B cell (primary cell): ENCODE data around the gene NANS. TPM values are rescaled to one million over a fixed set of nuclear protein-coding genes. Genes with fewer than 3 reads are reported as not detected.
"Not testable (repeated sequence)": the region's sequence is repeated elsewhere in the genome, so short reads cannot be mapped to it uniquely, and the experiment has no call there.

Experiments
- ATAC-seq: fragments of 200-7000 bp; cut with Tn5 transposase; one replicate; pipeline ENCODE4 v1.10.0; 2021; ENCODE audit warnings: low read depth, mild to moderate bottlenecking, moderate number of reproducible peaks, moderate library complexity
- CTCF ChIA-PET: fragments of 350-600 bp; sonication (Branson Sonifier 250); formaldehyde crosslinking; loops from one replicate; lab custom pipeline; 2021; ENCODE audit warnings: antibody characterized with exemption, inconsistent platforms; lab: Charles Lee
- POLR2A ChIA-PET: fragments of 350-600 bp; sonication (Branson Sonifier 250); formaldehyde crosslinking; loops from one replicate; lab custom pipeline; 2021; ENCODE audit warnings: antibody characterized with exemption; lab: Charles Lee
- DNase-seq: peaks from one replicate; pipeline ENCODE4 v3.0.0; 2013
- H2AFZ ChIP-seq: 2 replicates; pipeline ENCODE4 v1.6.1; 2012; ENCODE audit warnings: mild to moderate bottlenecking, low read depth, low read length; ENCODE audit not compliant: insufficient read depth, poor library complexity, severe bottlenecking
- H3K27ac ChIP-seq, 2 donors: 1 replicate in 1 of 2; 2 replicates in 1 of 2; pipeline ENCODE4 v1.5.1; 2012 to 2013; ENCODE audit warnings: low read length in 2 of 2, mild to moderate bottlenecking in 2 of 2, moderate library complexity in 1 of 2
- H3K27me3 ChIP-seq, 4 experiments: fragments of 200-600 bp in 1 of 4; sonication (generic) in 1 of 4; replicated peaks in 1 of 4; 1 replicate in 2 of 4; 2 replicates in 2 of 4; pipeline versions ENCODE4 v1.6.1 to v1.7.0; 2013 to 2016; ENCODE audit warnings: low read length in 3 of 4, mild to moderate bottlenecking in 2 of 4, mixed read lengths in 1 of 4, moderate library complexity in 1 of 4; ENCODE audit not compliant: insufficient read depth in 4 of 4, control insufficient read depth in 3 of 4; ENCODE audit errors: control extremely low read depth in 1 of 4
- H3K36me3 ChIP-seq, 2 experiments: replicated peaks in 1 of 2; 1 replicate in 1 of 2; 2 replicates in 1 of 2; pipeline versions ENCODE4 v1.6.1 to v1.7.1; 2013; ENCODE audit warnings: low read length in 1 of 2; ENCODE audit not compliant: insufficient read depth in 2 of 2, control insufficient read depth in 1 of 2; ENCODE audit errors: control extremely low read depth in 1 of 2, extremely low read depth in 1 of 2
- H3K4me1 ChIP-seq, 2 donors: fragments of 200-600 bp in 1 of 2; sonication (generic) in 1 of 2; 1 replicate in 1 of 2; 2 replicates in 1 of 2; pipeline versions ENCODE4 v1.5.1 to v1.6.1; 2013 to 2017; ENCODE audit warnings: low read length in 2 of 2; ENCODE audit not compliant: control insufficient read depth in 2 of 2, insufficient read depth in 2 of 2
- H3K4me2 ChIP-seq: replicated peaks from 2 replicates; pipeline ENCODE3; 2012; ENCODE audit warnings: mild to moderate bottlenecking, low read depth, low read length; ENCODE audit not compliant: poor library complexity, severe bottlenecking
- H3K4me3 ChIP-seq, 5 experiments: fragments of 200-600 bp in 1 of 5; sonication (generic) in 1 of 5; 1 replicate in 3 of 5; 2 replicates in 2 of 5; pipeline versions ENCODE4 v1.5.1 to v1.7.0; 2011 to 2016; ENCODE audit warnings: low read length in 4 of 5, mild to moderate bottlenecking in 4 of 5, low read depth in 2 of 5, control low read depth in 1 of 5, moderate library complexity in 1 of 5; ENCODE audit not compliant: insufficient read depth in 1 of 5; ENCODE audit errors: control extremely low read depth in 1 of 5, extremely low read depth in 1 of 5
- H3K79me2 ChIP-seq: fragments of 200-600 bp; sonication (generic); one replicate; pipeline ENCODE4 v1.6.0; 2016; ENCODE audit warnings: low read length; ENCODE audit not compliant: control insufficient read depth, insufficient read depth
- H3K9ac ChIP-seq: fragments of 200-600 bp; sonication (generic); 2 replicates; pipeline ENCODE4 v1.6.1; 2017; ENCODE audit warnings: mild to moderate bottlenecking, low read length, moderate library complexity
- H3K9me3 ChIP-seq, 3 donors: one replicate each; pipeline versions ENCODE4 v1.6.1 to v1.7.1; 2013; ENCODE audit warnings: low read length in 2 of 3; ENCODE audit not compliant: control insufficient read depth in 2 of 3, insufficient read depth in 1 of 3; ENCODE audit errors: control extremely low read depth in 1 of 3
- H4K20me1 ChIP-seq: 2 replicates; pipeline ENCODE4 v1.6.0; 2012; ENCODE audit warnings: mild to moderate bottlenecking, low read length; ENCODE audit not compliant: insufficient read depth, control insufficient read depth, poor library complexity, severe bottlenecking
- H3K27ac Mint-ChIP-seq: one replicate; pipeline ENCODE4 v1.8.0; 2021; ENCODE audit warnings: mixed read lengths
- H3K27me3 Mint-ChIP-seq: one replicate; pipeline ENCODE4 v1.8.0; 2021; ENCODE audit warnings: mixed read lengths
- H3K4me1 Mint-ChIP-seq: one replicate; pipeline ENCODE4 v1.8.0; 2021; ENCODE audit warnings: mixed read lengths
- H3K4me3 Mint-ChIP-seq: one replicate; pipeline ENCODE4 v1.8.0; 2021; ENCODE audit warnings: mixed read lengths
- H3K9me3 Mint-ChIP-seq: one replicate; pipeline ENCODE4 v1.8.0; 2022; ENCODE audit warnings: mixed read lengths; ENCODE audit not compliant: insufficient read depth
- EZH2 ChIP-seq: IDR thresholded peaks from 2 replicates; pipeline ENCODE4 v1.6.1; 2012; ENCODE audit warnings: borderline replicate concordance, low read depth, mild to moderate bottlenecking, moderate library complexity, low read length; ENCODE audit not compliant: insufficient read depth, poor library complexity, severe bottlenecking
- WGBS: methylation state at CpG from one replicate; pipeline ENCODE4 v1.1.5; 2013; ENCODE audit warnings: missing lambda C conversion rate; ENCODE audit not compliant: insufficient coverage; 5-methylcytosine and 5-hydroxymethylcytosine counted together
- intact Hi-C: fragments of 100-400 bp; cut with micrococcal nuclease; formaldehyde crosslinking; loops from one replicate; pipeline ENCODE4 v1.10.0; 2022
- polyA plus RNA-seq: library from polyadenylated mRNA; depleted of rRNA; stranded (reverse); fragments of >200 nt; gene quantifications from 2 replicates; pipeline ENCODE4 v1.2.3, GENCODE V29; 2012
- total RNA-seq, 2 donors: library from RNA; stranded (reverse); fragments of 120-200 nt in 1 of 2; gene quantifications; 1 replicate in 1 of 2; 2 replicates in 1 of 2; pipeline versions ENCODE4 v1.2.3 to v1.2.4, GENCODE V29; 2013 to 2022
- TF ChIP-seq, protein P1 (sequence below): fragments of 200-600 bp; IDR thresholded peaks from one replicate; pipeline ENCODE4 v1.8.0; 2022; ENCODE audit warnings: antibody characterized with exemption, mild to moderate bottlenecking

Gene NANS
- total and polyA plus RNA-seq, 2 donors (not counting 1 experiment from before 2014, with no cell fraction given), result 14.2 to 14.9 TPM

DNA sequence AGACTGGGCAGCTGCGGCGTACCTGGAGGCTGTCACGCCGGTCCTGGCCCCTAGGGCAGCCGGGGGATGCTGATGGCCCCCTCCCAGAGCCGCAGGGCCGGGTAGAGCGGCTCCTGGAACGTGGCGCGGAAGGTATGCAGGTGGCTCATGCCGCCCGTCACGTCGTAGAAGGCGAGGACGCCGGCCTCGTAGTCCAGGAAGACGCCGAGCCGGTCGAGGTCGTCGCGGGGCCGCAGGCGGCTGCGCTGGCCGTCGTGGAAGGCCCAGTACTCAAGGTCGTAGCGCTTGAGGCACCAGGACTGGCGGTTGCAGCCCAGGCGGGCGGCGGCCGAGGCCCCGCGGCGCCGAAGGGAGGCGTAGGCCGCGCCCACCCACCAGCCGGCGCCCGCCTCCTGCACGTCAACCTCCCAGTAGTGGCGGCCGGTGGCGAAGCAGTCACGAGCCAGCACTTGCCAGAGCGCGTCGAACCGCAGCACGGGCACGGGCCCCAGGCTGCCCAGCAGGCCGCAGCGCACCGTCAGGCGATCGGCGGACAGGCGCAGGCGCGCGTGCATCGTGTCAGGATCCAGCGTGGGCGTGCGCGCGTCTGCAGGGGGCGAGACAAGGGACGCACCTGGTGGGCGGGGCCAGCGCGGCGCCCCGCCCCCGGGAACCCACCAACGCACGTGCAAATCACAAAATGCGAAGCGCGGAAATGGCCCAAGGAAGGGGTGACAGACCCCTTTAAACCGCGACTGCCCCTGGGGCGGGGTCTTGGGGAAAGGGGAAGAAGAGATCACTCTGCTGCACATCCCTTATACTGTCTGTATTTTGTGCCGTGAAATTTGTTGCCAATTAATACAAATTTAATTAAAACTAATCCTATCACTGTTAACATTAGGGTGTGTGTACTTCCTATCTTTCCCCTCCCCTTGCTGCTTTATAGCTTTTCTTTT lies 31.2 kb downstream of the NANS start:
- 73% methylated on average over 88 of the region's 92 CpGs for WGBS
- Histone ChIP-seq H3K27ac (peak overlapping the region in 1 of 2 donors; percentile 8), H4K20me1 (no peaks in the 10 kb centered on the region), H3K36me3 (peaks cover 6 to 8% of the 10 kb centered on the region in 2 experiments), H3K79me2 (no peaks in the 10 kb centered on the region), H3K27me3 (no peaks in the 10 kb centered on the region), H3K4me3 (peak overlapping the region in 2 of 5 experiments; percentile 15 to 25), H2AFZ (no peak overlapping the region), H3K4me2 (peak overlapping the region; percentile 51), H3K9me3 (no peaks in the 10 kb centered on the region), H3K4me1 (peaks cover 0 to 8% of the 10 kb centered on the region in 2 donors), H3K9ac (no peak overlapping the region)
- intact Hi-C loops, result loop anchor here (1.0 to 5.0 kb wide), 7 partner anchors 14 to 168 kb away; partner anchors contain the start of genes CORO2A, NANS and TBC1D2
- H3K4me1 Mint-ChIP-seq, result peaks cover 20% of the 10 kb centered on the region
- H3K4me3 Mint-ChIP-seq, result peak overlapping the region; percentile 80
- TF ChIP-seq, protein P1, sequence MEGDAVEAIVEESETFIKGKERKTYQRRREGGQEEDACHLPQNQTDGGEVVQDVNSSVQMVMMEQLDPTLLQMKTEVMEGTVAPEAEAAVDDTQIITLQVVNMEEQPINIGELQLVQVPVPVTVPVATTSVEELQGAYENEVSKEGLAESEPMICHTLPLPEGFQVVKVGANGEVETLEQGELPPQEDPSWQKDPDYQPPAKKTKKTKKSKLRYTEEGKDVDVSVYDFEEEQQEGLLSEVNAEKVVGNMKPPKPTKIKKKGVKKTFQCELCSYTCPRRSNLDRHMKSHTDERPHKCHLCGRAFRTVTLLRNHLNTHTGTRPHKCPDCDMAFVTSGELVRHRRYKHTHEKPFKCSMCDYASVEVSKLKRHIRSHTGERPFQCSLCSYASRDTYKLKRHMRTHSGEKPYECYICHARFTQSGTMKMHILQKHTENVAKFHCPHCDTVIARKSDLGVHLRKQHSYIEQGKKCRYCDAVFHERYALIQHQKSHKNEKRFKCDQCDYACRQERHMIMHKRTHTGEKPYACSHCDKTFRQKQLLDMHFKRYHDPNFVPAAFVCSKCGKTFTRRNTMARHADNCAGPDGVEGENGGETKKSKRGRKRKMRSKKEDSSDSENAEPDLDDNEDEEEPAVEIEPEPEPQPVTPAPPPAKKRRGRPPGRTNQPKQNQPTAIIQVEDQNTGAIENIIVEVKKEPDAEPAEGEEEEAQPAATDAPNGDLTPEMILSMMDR, result no peak
- TF ChIP-seq EZH2, result no peak
- POLR2A ChIA-PET, result interaction anchor here (1.0 kb wide), 1 partner anchor 21 kb away, joined by 3 read pairs; no protein-coding TSS in a partner anchor
- CTCF ChIA-PET, result interaction anchor here (0.7 to 2.9 kb wide), 5 partner anchors 13 to 118 kb away, joined by 3 to 10 read pairs (median 6); no protein-coding TSS in a partner anchor
- no peaks in the 10 kb centered on the region for H3K9me3 Mint-ChIP-seq
- ATAC-seq (peak; percentile 89), DNase-seq (peak; percentile 87)
- peak overlapping the region; percentile 69 for H3K27ac Mint-ChIP-seq
- no peaks in the 10 kb centered on the region for H3K27me3 Mint-ChIP-seq

DNA sequence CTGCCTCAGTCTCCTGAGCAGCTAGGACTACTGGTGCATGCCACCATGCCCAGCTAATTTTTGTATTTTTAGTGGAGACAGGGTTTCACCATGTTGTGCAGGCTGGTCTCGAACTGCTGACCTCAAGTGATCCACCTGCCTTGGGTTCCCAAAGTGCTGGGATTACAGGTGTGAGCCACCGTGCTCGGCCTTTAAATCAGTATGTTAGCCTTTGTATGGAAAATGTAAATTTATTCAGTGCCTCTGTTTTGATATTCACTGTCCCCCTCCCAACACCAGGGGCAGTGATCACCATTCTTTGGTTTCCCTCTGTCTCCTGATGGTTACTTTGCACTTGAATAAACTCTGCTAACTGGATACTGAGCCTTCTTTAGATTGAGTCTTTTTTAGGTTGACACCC lies 34.1 kb downstream of the NANS start:
- intact Hi-C loops, ATAC-seq, H4K20me1 ChIP-seq, H3K4me3 Mint-ChIP-seq, H3K9me3 Mint-ChIP-seq, H3K27me3 ChIP-seq, H3K9me3 ChIP-seq, H3K27me3 Mint-ChIP-seq, H3K27ac Mint-ChIP-seq, H3K27ac ChIP-seq, H3K79me2 ChIP-seq, H3K4me2 ChIP-seq, H3K9ac ChIP-seq, H3K4me3 ChIP-seq, H2AFZ ChIP-seq, H3K4me1 ChIP-seq, H3K36me3 ChIP-seq, DNase-seq: not testable (repeated sequence)
- CTCF ChIA-PET, result interaction anchor here (0.7 to 1.7 kb wide), 5 partner anchors 17 to 191 kb away, joined by 3 to 5 read pairs (median 4); partner anchors contain the start of gene TRIM14
- POLR2A ChIA-PET, result interaction anchor here (1.1 kb wide), 1 partner anchor 28 kb away, joined by 5 read pairs; the partner anchor contains the start of gene TRIM14
- peaks cover 19% of the 10 kb centered on the region for H3K4me1 Mint-ChIP-seq
- WGBS, result 86% methylated on average over 1 of the region's 3 CpGs
